ENCODE data around the gene IRX1. TPM values are rescaled to one million over a fixed set of nuclear protein-coding genes. Genes with fewer than 3 reads are reported as not detected.

The IRX1 gene
- polyA plus RNA-seq, 1 of the 3 experiments (the other 2 are of a cell fraction) = not detected

DNA sequence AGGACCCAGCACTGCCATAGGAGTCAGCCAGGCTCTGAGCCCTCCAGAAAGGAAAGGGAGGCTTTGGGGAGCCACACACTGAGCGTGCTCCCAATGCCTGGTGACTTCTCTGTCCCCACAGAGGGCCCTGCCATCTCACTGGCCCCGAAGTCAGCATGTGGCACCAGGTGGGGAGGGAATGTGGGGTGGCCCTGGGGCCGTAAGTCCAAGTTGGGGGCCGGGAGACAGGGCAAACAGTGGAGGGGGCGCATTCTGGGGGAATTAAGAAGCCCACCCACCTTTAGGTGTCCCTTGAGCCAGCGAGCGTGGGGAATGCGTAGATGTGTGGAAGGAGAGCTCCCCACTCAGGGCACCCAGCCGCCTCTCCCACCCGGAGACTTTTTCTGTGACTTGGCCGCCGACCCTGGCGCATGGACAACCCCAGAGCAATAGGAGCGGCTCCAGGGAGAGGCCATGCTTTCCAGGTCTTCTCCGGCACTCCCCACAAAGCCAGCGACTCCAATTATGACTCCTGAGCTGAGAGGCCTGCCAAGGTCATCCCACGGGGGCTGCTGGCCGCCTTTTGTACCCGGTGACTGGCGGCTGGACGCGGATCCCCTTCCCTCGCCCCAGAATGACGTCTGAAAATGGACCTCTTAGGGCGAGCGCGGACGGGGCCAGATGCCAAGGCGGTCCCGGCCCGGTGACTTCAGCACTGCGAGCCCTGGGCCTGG, 9.8 kb downstream of the IRX1 start:
- Histone ChIP-seq H3K4me2 (no peak overlapping the region), H3F3A (replicated peaks; ENCODE audit: insufficient read depth) (no peaks in the 10 kb centered on the region), H4K20me1 (ENCODE audit: insufficient read depth) (no peaks in the 10 kb centered on the region), H3K9ac (no peak overlapping the region), H3K36me3 (replicated peaks in 1 of 2; ENCODE audit: control insufficient read depth in 1 of 2, insufficient read depth in 2 of 2, low read length in 1 of 2) (no peaks in the 10 kb centered on the region), H3K9me2 (no peaks in the 10 kb centered on the region), H3K79me2 (ENCODE audit: insufficient read depth) (no peaks in the 10 kb centered on the region), H2AFZ (ENCODE audit: low read depth) (no peak overlapping the region), H3K9me3 (no peaks in the 10 kb centered on the region), H3K4me1 (ENCODE audit: control insufficient read depth in 1 of 2, insufficient read depth in 2 of 2, low read depth in 1 of 2, low read length in 1 of 2) (no peaks in the 10 kb centered on the region), H3K4me3 (ENCODE audit: low read depth in 2 of 2, low read length in 1 of 2) (no peak overlapping the region), H3K27ac (ENCODE audit: low read depth in 2 of 2, low read length in 1 of 2) (no peak overlapping the region), H3K27me3 (ENCODE audit: insufficient read depth) (peaks cover 72% of the 10 kb centered on the region)
- WGBS (ENCODE audit: low lambda C conversion rate) = 27% methylated on average over 20 of the region's 32 CpGs
- TF ChIP-seq GABPA (IDR thresholded peaks at IDR 0.05; ENCODE audit: low read depth) (no peak), FOXJ3 (CRISPR knock-in tag; IDR thresholded peaks at IDR 0.05) (no peak), TEAD4 (IDR thresholded peaks at IDR 0.05; ENCODE audit: borderline replicate concordance, insufficient read depth) (no peak), MEF2A (IDR thresholded peaks at IDR 0.05; ENCODE audit: borderline replicate concordance, low read depth) (no peak), JUND (IDR thresholded peaks at IDR 0.05) (no peak), RAD21 (IDR thresholded peaks at IDR 0.05; ENCODE audit: low read length) (no peak), RFX5 (IDR thresholded peaks at IDR 0.05; ENCODE audit: low read length) (no peak), EP300 (IDR thresholded peaks at IDR 0.05; ENCODE audit: borderline replicate concordance in 1 of 2, low read depth in 1 of 2, low read length in 1 of 2) (no peak)
- TF ChIP-seq, protein P1, sequence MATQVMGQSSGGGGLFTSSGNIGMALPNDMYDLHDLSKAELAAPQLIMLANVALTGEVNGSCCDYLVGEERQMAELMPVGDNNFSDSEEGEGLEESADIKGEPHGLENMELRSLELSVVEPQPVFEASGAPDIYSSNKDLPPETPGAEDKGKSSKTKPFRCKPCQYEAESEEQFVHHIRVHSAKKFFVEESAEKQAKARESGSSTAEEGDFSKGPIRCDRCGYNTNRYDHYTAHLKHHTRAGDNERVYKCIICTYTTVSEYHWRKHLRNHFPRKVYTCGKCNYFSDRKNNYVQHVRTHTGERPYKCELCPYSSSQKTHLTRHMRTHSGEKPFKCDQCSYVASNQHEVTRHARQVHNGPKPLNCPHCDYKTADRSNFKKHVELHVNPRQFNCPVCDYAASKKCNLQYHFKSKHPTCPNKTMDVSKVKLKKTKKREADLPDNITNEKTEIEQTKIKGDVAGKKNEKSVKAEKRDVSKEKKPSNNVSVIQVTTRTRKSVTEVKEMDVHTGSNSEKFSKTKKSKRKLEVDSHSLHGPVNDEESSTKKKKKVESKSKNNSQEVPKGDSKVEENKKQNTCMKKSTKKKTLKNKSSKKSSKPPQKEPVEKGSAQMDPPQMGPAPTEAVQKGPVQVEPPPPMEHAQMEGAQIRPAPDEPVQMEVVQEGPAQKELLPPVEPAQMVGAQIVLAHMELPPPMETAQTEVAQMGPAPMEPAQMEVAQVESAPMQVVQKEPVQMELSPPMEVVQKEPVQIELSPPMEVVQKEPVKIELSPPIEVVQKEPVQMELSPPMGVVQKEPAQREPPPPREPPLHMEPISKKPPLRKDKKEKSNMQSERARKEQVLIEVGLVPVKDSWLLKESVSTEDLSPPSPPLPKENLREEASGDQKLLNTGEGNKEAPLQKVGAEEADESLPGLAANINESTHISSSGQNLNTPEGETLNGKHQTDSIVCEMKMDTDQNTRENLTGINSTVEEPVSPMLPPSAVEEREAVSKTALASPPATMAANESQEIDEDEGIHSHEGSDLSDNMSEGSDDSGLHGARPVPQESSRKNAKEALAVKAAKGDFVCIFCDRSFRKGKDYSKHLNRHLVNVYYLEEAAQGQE (IDR thresholded peaks at IDR 0.05; ENCODE audit: low read depth, low read length) = no peak
- TF ChIP-seq, protein P2, sequence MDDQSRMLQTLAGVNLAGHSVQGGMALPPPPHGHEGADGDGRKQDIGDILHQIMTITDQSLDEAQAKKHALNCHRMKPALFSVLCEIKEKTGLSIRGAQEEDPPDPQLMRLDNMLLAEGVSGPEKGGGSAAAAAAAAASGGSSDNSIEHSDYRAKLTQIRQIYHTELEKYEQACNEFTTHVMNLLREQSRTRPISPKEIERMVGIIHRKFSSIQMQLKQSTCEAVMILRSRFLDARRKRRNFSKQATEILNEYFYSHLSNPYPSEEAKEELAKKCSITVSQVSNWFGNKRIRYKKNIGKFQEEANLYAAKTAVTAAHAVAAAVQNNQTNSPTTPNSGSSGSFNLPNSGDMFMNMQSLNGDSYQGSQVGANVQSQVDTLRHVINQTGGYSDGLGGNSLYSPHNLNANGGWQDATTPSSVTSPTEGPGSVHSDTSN (IDR thresholded peaks at IDR 0.05) = no peak
- TF ChIP-seq, protein P3, sequence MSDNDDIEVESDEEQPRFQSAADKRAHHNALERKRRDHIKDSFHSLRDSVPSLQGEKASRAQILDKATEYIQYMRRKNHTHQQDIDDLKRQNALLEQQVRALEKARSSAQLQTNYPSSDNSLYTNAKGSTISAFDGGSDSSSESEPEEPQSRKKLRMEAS (IDR thresholded peaks at IDR 0.05; ENCODE audit: low read depth) = no peak
- TF ChIP-seq, protein P4, sequence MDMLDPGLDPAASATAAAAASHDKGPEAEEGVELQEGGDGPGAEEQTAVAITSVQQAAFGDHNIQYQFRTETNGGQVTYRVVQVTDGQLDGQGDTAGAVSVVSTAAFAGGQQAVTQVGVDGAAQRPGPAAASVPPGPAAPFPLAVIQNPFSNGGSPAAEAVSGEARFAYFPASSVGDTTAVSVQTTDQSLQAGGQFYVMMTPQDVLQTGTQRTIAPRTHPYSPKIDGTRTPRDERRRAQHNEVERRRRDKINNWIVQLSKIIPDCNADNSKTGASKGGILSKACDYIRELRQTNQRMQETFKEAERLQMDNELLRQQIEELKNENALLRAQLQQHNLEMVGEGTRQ (IDR thresholded peaks at IDR 0.05; ENCODE audit: borderline replicate concordance, low read depth, low read length) = no peak
- TF ChIP-seq, protein P5, sequence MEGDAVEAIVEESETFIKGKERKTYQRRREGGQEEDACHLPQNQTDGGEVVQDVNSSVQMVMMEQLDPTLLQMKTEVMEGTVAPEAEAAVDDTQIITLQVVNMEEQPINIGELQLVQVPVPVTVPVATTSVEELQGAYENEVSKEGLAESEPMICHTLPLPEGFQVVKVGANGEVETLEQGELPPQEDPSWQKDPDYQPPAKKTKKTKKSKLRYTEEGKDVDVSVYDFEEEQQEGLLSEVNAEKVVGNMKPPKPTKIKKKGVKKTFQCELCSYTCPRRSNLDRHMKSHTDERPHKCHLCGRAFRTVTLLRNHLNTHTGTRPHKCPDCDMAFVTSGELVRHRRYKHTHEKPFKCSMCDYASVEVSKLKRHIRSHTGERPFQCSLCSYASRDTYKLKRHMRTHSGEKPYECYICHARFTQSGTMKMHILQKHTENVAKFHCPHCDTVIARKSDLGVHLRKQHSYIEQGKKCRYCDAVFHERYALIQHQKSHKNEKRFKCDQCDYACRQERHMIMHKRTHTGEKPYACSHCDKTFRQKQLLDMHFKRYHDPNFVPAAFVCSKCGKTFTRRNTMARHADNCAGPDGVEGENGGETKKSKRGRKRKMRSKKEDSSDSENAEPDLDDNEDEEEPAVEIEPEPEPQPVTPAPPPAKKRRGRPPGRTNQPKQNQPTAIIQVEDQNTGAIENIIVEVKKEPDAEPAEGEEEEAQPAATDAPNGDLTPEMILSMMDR (IDR thresholded peaks at IDR 0.05) = no peak
- ChIA-PET POLR2A (no interaction called here), CTCF (no interaction called here)
- DNase-seq = peak; percentile 12
